Trophoblast cell (in vitro differentiated cells and primary cell): Measurements from ENCODE around the gene FXYD5.
A peak's percentile ranks its signal among the peaks of the same experiment; 100 is the strongest.

Experiments used
- DNase-seq, 2 donors: peaks; one replicate each; pipeline ENCODE4 v3.0.0-alpha.2; 2016
- H2AFZ ChIP-seq: 2 replicates; pipeline ENCODE4 v1.6.1; 2013; ENCODE audit warnings: low read length, moderate library complexity, mild to moderate bottlenecking; ENCODE audit not compliant: insufficient read depth, poor library complexity
- H2AK5ac ChIP-seq: 2 replicates; pipeline ENCODE4 v1.6.1; 2013; ENCODE audit warnings: mild to moderate bottlenecking, low read length
- H2BK120ac ChIP-seq: 2 replicates; pipeline ENCODE4 v1.6.1; 2013; ENCODE audit warnings: low read length, mild to moderate bottlenecking, moderate library complexity; ENCODE audit not compliant: insufficient read depth, poor library complexity
- H2BK12ac ChIP-seq: 2 replicates; pipeline ENCODE4 v1.6.1; 2013; ENCODE audit warnings: mild to moderate bottlenecking, low read length, moderate library complexity
- H2BK5ac ChIP-seq: 2 replicates; pipeline ENCODE4 v1.6.1; 2013; ENCODE audit warnings: low read length, low read depth, moderate library complexity, mild to moderate bottlenecking; ENCODE audit not compliant: poor library complexity
- H3K14ac ChIP-seq: 2 replicates; pipeline ENCODE4 v1.6.1; 2013; ENCODE audit warnings: mild to moderate bottlenecking, low read length
- H3K18ac ChIP-seq: 2 replicates; pipeline ENCODE4 v1.6.1; 2013; ENCODE audit warnings: mild to moderate bottlenecking, low read length
- H3K23ac ChIP-seq: 2 replicates; pipeline ENCODE4 v1.6.1; 2013; ENCODE audit warnings: low read length
- H3K27ac ChIP-seq: 2 replicates; pipeline ENCODE4 v1.5.1; 2013; ENCODE audit warnings: low read depth, mild to moderate bottlenecking, inconsistent platforms, low read length, moderate library complexity
- H3K27me3 ChIP-seq: 2 replicates; pipeline ENCODE4 v1.6.1; 2013; ENCODE audit warnings: inconsistent platforms, mild to moderate bottlenecking, low read length, moderate library complexity; ENCODE audit not compliant: insufficient read depth
- H3K36me3 ChIP-seq, 2 experiments: 1 replicate in 1 of 2; 2 replicates in 1 of 2; pipeline ENCODE4 v1.6.1; 2013; ENCODE audit warnings: low read length in 2 of 2, mild to moderate bottlenecking in 2 of 2, moderate library complexity in 1 of 2; ENCODE audit not compliant: insufficient read depth in 2 of 2, control insufficient read depth in 1 of 2
- H3K4ac ChIP-seq: 2 replicates; pipeline ENCODE4 v1.6.1; 2013; ENCODE audit warnings: low read depth, mild to moderate bottlenecking, low read length, moderate library complexity
- H3K4me1 ChIP-seq, 2 experiments: 1 replicate in 1 of 2; 2 replicates in 1 of 2; pipeline ENCODE4 v1.6.1; 2013; ENCODE audit warnings: low read length in 2 of 2, mild to moderate bottlenecking in 2 of 2, moderate library complexity in 1 of 2; ENCODE audit not compliant: insufficient read depth in 2 of 2, control insufficient read depth in 1 of 2
- H3K4me2 ChIP-seq: 2 replicates; pipeline ENCODE4 v1.6.1; 2013; ENCODE audit warnings: inconsistent platforms, mild to moderate bottlenecking, low read length, moderate library complexity
- H3K4me3 ChIP-seq: 2 replicates; pipeline ENCODE4 v1.5.1; 2013; ENCODE audit warnings: mild to moderate bottlenecking, low read depth, low read length, inconsistent platforms
- H3K79me1 ChIP-seq: one replicate; pipeline ENCODE4 v1.6.1; 2013; ENCODE audit warnings: low read length
- H3K79me2 ChIP-seq: 2 replicates; pipeline ENCODE4 v1.6.1; 2013; ENCODE audit warnings: low read length, mild to moderate bottlenecking; ENCODE audit not compliant: control insufficient read depth, insufficient read depth, poor library complexity
- H3K9ac ChIP-seq: 2 replicates; pipeline ENCODE4 v1.6.1; 2013; ENCODE audit warnings: mild to moderate bottlenecking, low read length
- H3K9me3 ChIP-seq: 2 replicates; pipeline ENCODE4 v1.6.1; 2013; ENCODE audit warnings: low read depth, mild to moderate bottlenecking, control low read depth, inconsistent platforms, low read length; ENCODE audit not compliant: insufficient read depth
- H4K12ac ChIP-seq: 2 replicates; pipeline ENCODE4 v1.6.1; 2013; ENCODE audit warnings: low read depth, mild to moderate bottlenecking, low read length, moderate library complexity
- H4K8ac ChIP-seq: 2 replicates; pipeline ENCODE4 v1.6.1; 2013; ENCODE audit warnings: low read depth, mild to moderate bottlenecking, low read length, moderate library complexity
- H4K91ac ChIP-seq: one replicate; pipeline ENCODE4 v1.6.1; 2013; ENCODE audit warnings: low read depth, mild to moderate bottlenecking, low read length, moderate library complexity
- WGBS: extraction: QIAGEN DNeasy Blood & Tissue Kit; methylation state at CpG from one replicate; pipeline ENCODE4 v1.1.7; 2013; ENCODE audit warnings: missing lambda C conversion rate; ENCODE audit not compliant: insufficient read length, insufficient coverage; ENCODE audit errors: extremely low coverage; 5-methylcytosine and 5-hydroxymethylcytosine counted together

The FXYD5 gene

DNA sequence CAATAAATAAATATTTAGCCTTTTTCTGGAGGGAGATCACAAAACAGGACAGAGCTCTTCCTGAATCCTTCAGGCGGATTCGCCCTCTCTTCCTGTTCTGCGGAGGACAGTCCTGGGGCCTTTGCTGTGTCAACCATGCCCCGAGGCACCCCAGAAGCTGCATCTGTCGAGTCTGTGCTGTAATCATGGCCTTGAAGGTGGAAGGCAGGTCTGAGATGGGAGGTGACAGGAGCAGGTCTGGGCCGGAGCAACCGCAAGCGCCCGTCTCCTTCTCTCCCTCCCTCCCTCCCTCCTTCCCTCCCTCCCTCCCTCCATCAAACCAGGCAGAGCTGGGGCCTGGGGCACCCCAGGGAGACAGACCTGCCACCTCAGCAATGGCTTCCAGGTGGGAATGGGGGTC is 43.6 kb upstream of the FXYD5 start:
- Histone ChIP-seq H2BK5ac (no peak overlapping the region), H4K12ac (no peak overlapping the region), H3K9ac (no peak overlapping the region), H4K8ac (no peak overlapping the region), H3K9me3 (peaks cover 4% of the 10 kb centered on the region), H2BK120ac (no peak overlapping the region), H3K14ac (no peak overlapping the region), H3K4ac (no peak overlapping the region), H3K27me3 (no peaks in the 10 kb centered on the region), H2AFZ (no peak overlapping the region), H4K91ac (no peak overlapping the region), H3K27ac (no peak overlapping the region), H2AK5ac (no peak overlapping the region), H2BK12ac (no peak overlapping the region), H3K4me3 (no peak overlapping the region), H3K4me1 (peaks cover 4 to 5% of the 10 kb centered on the region in 2 experiments), H3K4me2 (no peak overlapping the region), H3K79me1 (peaks cover 3% of the 10 kb centered on the region), H3K36me3 (no peaks in the 10 kb centered on the region), H3K79me2 (no peaks in the 10 kb centered on the region), H3K18ac (no peak overlapping the region), H3K23ac (no peak overlapping the region)
- no CpG with 5 or more reads among the region's 9 CpGs for WGBS
- no peak for DNase-seq

DNA sequence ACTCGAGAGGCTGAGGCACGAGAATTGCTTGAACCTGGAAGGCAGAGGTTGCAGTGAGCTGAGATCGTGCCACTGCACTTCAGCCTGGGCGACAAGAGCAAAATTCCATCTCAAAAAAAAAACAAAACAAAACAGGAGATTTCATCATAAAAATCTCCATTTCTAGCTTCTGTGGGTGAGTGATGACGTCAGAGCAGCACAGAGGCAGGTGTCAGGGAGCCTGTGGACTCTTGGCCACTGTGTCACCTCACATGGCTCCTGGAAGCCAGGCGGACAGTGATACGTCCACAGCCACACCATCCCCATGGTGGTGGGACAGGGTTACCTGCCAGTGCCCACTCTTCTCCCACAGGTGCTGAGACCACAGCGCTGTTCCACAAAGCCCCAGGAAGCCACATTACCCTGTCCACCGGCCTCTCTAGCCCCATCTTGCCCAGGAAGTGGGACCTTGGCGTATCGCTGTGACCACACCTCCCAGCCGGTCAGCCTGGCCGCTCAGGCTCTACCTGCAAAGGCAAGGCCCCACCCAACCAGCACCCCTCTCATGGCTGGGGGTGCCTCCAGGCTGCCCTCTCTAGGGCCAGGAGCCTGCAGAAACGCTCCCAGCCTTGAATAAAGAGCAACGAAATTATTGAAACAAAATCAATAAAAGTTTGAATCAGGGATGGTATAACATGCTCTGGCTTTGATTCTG is 41.4 kb upstream of the FXYD5 start:
- Histone ChIP-seq H2BK5ac (no peak overlapping the region), H3K4ac (no peak overlapping the region), H4K12ac (no peak overlapping the region), H3K36me3 (no peaks in the 10 kb centered on the region), H3K27me3 (no peaks in the 10 kb centered on the region), H3K9ac (no peak overlapping the region), H3K18ac (no peak overlapping the region), H3K14ac (no peak overlapping the region), H3K9me3 (peaks cover 2% of the 10 kb centered on the region), H3K4me2 (no peak overlapping the region), H3K79me2 (no peaks in the 10 kb centered on the region), H2AK5ac (no peak overlapping the region), H3K4me3 (no peak overlapping the region), H4K8ac (no peak overlapping the region), H2BK120ac (no peak overlapping the region), H3K79me1 (peaks cover 3% of the 10 kb centered on the region), H4K91ac (no peak overlapping the region), H2BK12ac (no peak overlapping the region), H3K23ac (no peak overlapping the region), H2AFZ (no peak overlapping the region), H3K4me1 (peaks cover 4 to 10% of the 10 kb centered on the region in 2 experiments), H3K27ac (no peak overlapping the region)
- no peak for DNase-seq
- no CpG with 5 or more reads among the region's 15 CpGs for WGBS

DNA sequence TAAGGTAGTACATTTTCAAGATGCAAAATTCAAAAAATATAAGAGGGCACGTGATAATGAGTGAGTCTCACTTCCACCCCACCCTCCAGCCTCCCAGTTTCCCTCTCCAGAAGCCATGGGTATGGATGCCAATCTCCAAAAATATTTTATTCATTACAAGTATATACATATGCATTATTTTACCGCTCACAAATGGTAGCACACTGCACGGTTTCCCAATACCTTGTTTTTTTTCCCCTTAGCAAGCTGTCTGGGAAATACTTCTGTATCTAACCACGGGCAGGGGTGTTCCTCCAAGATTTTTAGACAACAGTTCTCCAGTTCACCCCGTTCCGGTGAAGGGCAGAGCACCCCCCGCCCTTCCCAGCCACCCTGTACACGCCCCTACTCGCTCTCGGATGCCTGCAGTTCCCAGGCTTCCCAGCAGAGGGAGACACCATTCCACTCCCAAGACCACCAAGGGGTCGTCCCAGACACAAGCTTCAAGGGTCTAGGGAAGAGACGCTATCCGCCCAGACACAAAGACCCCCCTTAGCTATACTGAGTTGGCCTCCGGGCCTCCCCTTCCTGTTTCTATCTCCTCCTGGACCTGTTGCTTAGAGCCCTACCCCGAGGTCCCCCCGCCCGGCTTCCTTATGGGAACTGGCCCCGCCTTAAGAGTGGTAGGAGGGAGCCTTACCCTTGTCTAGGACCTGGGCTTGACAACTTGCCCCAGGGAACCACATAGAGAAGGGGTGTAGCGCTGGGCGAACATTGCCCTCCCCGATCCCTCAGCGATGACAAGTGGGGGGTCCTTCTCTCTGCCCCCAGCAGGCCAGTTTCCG is 40.0 kb upstream of the FXYD5 start:
- H3K9me3 ChIP-seq, result no peaks in the 10 kb centered on the region
- peak overlapping the region; percentile 18 for H4K91ac ChIP-seq
- no CpG with 5 or more reads among the region's 23 CpGs for WGBS
- H3K4me2 ChIP-seq, result peak overlapping the region; percentile 48
- peak overlapping the region; percentile 65 for H3K18ac ChIP-seq
- no peak overlapping the region for H2BK5ac ChIP-seq
- H3K79me2 ChIP-seq, result no peaks in the 10 kb centered on the region
- peaks cover 4 to 10% of the 10 kb centered on the region in 2 experiments for H3K4me1 ChIP-seq
- H3K4ac ChIP-seq, result no peak overlapping the region
- no peak overlapping the region for H3K9ac ChIP-seq
- H4K12ac ChIP-seq, result no peak overlapping the region
- H3K4me3 ChIP-seq, result no peak overlapping the region
- peak overlapping the region; percentile 71 for H2AFZ ChIP-seq
- H3K27ac ChIP-seq, result no peak overlapping the region
- H2BK12ac ChIP-seq, result no peak overlapping the region
- peak overlapping the region; percentile 31 for H4K8ac ChIP-seq
- H3K27me3 ChIP-seq, result no peaks in the 10 kb centered on the region
- H2AK5ac ChIP-seq, result no peak overlapping the region
- peaks cover 3% of the 10 kb centered on the region for H3K79me1 ChIP-seq
- no peak overlapping the region for H3K23ac ChIP-seq
- peak in 1 of 2 donors; percentile 62 for DNase-seq
- peak overlapping the region; percentile 5 for H2BK120ac ChIP-seq
- no peaks in the 10 kb centered on the region for H3K36me3 ChIP-seq
- no peak overlapping the region for H3K14ac ChIP-seq

DNA sequence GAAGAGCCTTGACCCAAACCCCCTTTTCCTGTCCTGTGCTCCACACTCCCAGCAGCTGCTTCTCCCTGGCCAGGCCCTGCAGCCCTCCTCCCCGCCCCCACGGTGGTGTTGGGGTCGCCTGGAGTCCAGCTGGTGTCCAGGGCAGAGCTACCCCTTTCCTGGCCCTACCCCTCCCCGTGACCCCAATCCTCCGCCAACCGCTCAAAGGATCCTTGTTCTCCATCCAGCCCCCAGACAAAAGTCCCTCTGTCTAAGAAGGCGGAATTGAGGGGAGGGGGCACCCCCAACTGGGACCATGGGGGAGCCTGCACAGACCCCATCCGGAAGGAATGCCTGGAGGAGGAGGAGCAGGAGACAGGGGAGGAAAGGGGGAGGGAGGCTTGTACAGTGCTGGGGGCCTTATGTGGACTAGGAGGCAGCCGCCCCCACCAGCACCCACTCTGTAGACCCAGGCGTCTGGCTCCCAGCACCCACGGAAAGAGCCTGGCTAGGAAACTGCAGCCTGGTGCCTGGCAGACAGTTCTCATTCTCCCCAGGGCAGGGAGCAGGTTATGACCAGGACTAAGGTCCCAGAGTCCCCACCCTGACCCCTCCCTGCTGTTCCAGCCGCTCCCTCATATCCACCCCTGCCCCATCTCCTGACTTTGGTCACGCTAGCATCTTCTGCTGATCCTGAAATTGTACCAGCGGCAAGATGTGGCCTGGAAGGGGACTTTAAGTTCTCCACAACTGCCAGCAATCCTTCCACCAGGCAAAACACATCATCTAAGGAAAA is 39.2 kb upstream of the FXYD5 start, which contains the start of gene FXYD3:
Gene FXYD3, plus strand, starts transcription at position 647 of the 775 bp plus-strand sequence. CDS start 3,554 bp downstream, outside the sequence.
- Histone ChIP-seq H3K79me1 (peaks cover 3% of the 10 kb centered on the region), H2AFZ (peak within 1 kb of the TSS; percentile 71), H3K36me3 (no peaks in the 10 kb centered on the region), H2BK120ac (peak within 1 kb of the TSS; percentile 5), H3K23ac (no peak within 1 kb of the TSS), H2AK5ac (no peak within 1 kb of the TSS), H3K14ac (no peak within 1 kb of the TSS), H3K4ac (no peak within 1 kb of the TSS), H4K12ac (no peak within 1 kb of the TSS), H2BK12ac (peak within 1 kb of the TSS; percentile 34), H3K27me3 (no peaks in the 10 kb centered on the region), H4K91ac (peak within 1 kb of the TSS; percentile 18), H4K8ac (peak within 1 kb of the TSS; percentile 31), H3K79me2 (no peaks in the 10 kb centered on the region), H3K27ac (no peak within 1 kb of the TSS), H3K4me3 (no peak within 1 kb of the TSS), H3K4me2 (peak within 1 kb of the TSS; percentile 48), H3K4me1 (peaks cover 4 to 10% of the 10 kb centered on the region in 2 experiments), H2BK5ac (no peak within 1 kb of the TSS), H3K9me3 (no peaks in the 10 kb centered on the region), H3K9ac (no peak within 1 kb of the TSS), H3K18ac (peak within 1 kb of the TSS; percentile 65)
- no CpG with 5 or more reads among the region's 14 CpGs for WGBS
- DNase-seq, result no peak
